GM12873 (cell line): ENCODE results near the gene FAM136A.

Source experiments
- CTCF ChIP-seq: IDR thresholded peaks from 2 replicates; pipeline ENCODE4 v1.5.1; 2012; ENCODE audit warnings: low read depth, mild to moderate bottlenecking, moderate library complexity, low read length, control low read depth; ENCODE audit not compliant: insufficient read depth; ENCODE audit errors: missing control alignments

FAM136A gene

GRCh38 chr2:70336552-70336951 is 34.7 kb upstream of the FAM136A start:
- no peak for TF ChIP-seq CTCF

GRCh38 chr2:70331012-70331411 is 29.1 kb upstream of the FAM136A start:
- no peak for TF ChIP-seq CTCF

GRCh38 chr2:70330476-70330875 is 28.6 kb upstream of the FAM136A start:
- TF ChIP-seq CTCF = no peak

- TF ChIP-seq CTCF = no peak
Measured at GRCh38 chr2:70328921-70329561, 27.2 kb upstream of the FAM136A start.

GRCh38 chr2:70325875-70326274 is 24.0 kb upstream of the FAM136A start:
- TF ChIP-seq CTCF = no peak

- no peak for TF ChIP-seq CTCF
Measured at GRCh38 chr2:70322518-70322917, 20.7 kb upstream of the FAM136A start.

GRCh38 chr2:70321370-70321769 is 19.5 kb upstream of the FAM136A start:
- no peak for TF ChIP-seq CTCF
